ENCODE results near the gene CCDC7.
"Not testable (repeated sequence)": the region's sequence is repeated elsewhere in the genome, so short reads cannot be mapped to it uniquely, and the experiment has no call there.

The CCDC7 gene

DNA sequence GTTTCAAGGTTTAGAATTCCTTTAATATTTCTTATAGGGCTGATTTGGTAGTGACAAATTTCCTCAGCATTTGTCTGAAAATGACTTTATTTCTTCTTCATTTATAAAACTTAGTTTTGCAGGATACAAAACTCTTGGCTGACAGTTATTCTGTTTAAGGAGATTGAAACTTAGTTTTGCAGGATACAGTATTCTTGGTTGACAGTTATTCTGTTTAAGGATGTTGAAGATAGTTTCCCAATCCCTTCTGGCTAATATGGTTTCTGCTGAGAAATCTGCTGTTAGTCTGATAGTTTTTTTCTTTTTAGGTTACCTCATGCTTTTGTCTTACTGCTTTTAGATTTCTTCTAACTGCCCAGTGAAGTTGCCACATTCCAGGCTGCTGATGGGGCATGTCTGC is 325.3 kb downstream of the CCDC7 start:
- FAIRE-seq (no peak), DNase-seq (ENCODE audit: insufficient read length) (no peak)
- TF ChIP-seq POLR2A (IDR thresholded peaks at IDR 0.05; ENCODE audit: low read depth, low read length): no peak
- TF ChIP-seq POLR2AphosphoS5 (IDR thresholded peaks at IDR 0.05; ENCODE audit: low read depth, low read length): no peak

DNA sequence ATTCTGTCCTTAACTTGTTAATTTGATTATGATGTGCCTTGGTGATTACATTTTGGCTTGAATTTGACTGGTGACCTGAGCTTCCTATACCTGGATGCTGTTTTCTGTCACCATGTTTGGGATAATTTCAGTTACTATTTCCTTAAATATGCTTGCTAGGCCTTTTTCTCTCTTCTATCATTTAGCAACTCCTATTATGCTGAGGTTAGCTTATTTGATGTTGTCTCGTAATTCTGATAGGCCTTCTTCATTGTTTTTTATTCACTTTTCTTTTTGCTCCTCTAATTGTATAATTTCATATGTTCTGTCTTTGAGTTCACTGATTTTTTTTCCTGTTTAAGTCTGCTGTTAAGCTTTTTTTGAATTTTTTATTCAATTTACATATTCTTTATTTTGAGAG is 327.2 kb downstream of the CCDC7 start:
- DNase-seq (ENCODE audit: insufficient read length) (no peak), FAIRE-seq (no peak)
- TF ChIP-seq POLR2AphosphoS5 (IDR thresholded peaks at IDR 0.05; ENCODE audit: low read depth, low read length): no peak

DNA sequence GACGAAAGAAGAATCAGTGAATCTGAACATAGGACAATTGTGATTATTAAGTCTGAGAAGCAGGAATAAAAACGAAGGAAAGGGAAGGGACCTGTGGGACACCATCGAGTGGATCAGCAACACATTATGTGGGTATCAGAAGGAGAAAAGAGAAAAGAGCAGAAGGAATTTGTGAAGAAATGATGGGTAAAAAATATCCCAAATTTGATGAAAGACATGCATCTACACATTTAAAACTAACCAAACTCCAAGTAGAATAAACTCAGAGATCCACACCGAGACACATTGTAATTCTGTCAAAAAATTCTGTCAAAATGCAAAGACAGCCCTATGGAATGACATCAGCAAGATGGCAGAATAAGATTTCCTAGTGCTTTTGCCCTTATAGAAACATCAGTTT is 341.0 kb downstream of the CCDC7 start:
- DNase-seq (ENCODE audit: insufficient read length) (no peak), FAIRE-seq (no peak)
- TF ChIP-seq POLR2AphosphoS5 (IDR thresholded peaks at IDR 0.05; ENCODE audit: low read depth, low read length): no peak
- no peak for TF ChIP-seq POLR2A (IDR thresholded peaks at IDR 0.05; ENCODE audit: low read depth, low read length)
- no peak for TF ChIP-seq TAF1 (IDR thresholded peaks at IDR 0.05; ENCODE audit: borderline replicate concordance, low read depth, low read length)

DNA sequence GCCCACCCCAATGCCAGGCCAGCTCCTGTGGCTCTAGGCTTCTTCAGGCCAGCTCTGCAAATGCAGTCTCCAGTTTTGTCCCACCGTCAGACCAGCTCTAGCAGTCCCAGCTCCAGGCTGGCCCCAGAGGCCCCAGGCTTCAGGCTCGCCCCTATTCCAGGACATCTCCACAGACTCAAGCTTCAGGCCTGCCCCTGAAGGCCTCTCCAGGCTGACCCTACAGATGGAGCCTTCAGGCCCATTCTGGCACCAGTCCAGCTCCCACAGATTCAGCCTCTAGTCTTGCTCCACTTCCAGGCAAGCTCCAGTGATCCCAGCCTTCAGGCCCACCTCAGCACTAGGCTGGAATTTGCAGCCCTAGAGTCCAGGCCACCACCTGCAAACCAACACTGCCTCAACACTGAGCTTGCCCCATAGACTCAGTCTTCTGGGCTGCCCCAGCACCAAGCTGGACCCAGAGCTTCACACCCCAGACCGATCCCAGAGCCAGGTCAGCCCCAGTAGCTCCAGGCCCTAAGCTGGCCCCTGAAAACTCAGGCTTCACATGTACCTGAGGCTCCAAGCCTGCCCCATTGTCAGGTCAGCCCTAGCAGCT is 341.8 kb downstream of the CCDC7 start:
- FAIRE-seq: no peak
- DNase-seq (ENCODE audit: insufficient read length): no peak
- TF ChIP-seq POLR2AphosphoS5 (IDR thresholded peaks at IDR 0.05; ENCODE audit: low read depth, low read length): no peak
- TF ChIP-seq TAF1 (IDR thresholded peaks at IDR 0.05; ENCODE audit: borderline replicate concordance, low read depth, low read length): no peak

DNA sequence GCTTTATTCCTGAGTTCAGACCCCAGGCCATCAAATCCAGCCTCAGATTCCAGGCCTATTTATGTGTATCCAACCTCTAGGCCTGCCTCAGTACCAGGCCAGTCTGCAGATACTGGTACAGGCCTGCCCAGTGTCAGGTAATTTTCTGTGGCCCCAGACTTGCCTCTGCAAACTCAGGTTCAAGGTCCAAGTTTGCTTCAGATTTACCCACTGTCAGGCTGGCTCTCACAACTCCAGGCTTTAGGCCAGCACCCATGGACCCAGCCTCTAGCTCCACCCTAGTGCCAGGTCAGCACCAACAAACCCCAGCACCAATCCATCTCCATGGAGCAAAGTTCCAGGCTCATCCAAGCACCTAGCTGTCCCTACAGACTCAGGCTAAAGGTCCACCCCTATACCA is 342.4 kb downstream of the CCDC7 start:
- no peak for FAIRE-seq
- no peak for DNase-seq (ENCODE audit: insufficient read length)
- TF ChIP-seq POLR2A (IDR thresholded peaks at IDR 0.05; ENCODE audit: low read depth, low read length) (no peak), POLR2AphosphoS5 (IDR thresholded peaks at IDR 0.05; ENCODE audit: low read depth, low read length) (no peak), TAF1 (IDR thresholded peaks at IDR 0.05; ENCODE audit: borderline replicate concordance, low read depth, low read length) (no peak)

DNA sequence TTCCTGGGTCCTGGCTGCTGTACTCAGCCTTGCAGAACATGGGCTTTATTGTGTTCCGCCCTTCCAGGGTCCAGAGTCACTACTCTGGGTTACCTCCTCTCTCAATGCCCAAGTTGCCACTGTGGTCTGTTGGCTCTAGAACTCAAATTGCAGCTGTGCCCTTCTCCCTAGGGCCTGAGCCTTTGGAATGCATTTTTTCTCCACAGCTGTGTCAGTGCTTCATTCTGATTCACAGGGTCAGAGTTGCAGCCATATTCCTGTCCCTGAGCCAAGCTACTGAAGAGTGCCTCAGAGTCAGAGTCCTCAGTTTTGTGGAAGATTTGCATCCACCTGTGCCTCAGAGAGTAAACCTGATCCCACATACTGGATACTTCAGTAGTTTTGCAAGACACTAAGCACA is 344.5 kb downstream of the CCDC7 start:
- DNase-seq (ENCODE audit: insufficient read length): no peak
- no peak for TF ChIP-seq POLR2AphosphoS5 (IDR thresholded peaks at IDR 0.05; ENCODE audit: low read depth, low read length)
- TF ChIP-seq TAF1 (IDR thresholded peaks at IDR 0.05; ENCODE audit: borderline replicate concordance, low read depth, low read length): no peak
- TF ChIP-seq POLR2A (IDR thresholded peaks at IDR 0.05; ENCODE audit: low read depth, low read length): no peak
- FAIRE-seq: no peak

DNA sequence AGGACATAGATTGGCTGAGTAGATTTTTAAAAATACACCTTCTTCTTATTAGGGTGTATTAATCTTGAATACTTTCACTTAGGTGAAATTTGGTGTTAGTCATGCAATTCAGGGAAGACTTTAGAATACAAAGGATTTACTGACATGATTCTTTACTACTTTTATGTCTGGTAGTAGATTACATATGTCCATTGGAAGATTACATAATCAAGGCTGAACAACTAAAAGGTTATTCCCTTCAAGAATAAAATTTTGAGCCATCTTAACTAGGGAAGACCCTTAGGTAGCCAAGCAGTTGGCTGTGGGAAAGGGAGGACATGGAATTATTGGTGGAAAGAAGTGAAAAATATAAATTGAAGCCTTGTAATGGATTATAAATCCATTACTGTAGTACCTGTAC is 347.1 kb downstream of the CCDC7 start:
- no peak for FAIRE-seq
- TF ChIP-seq TAF1 (IDR thresholded peaks at IDR 0.05; ENCODE audit: borderline replicate concordance, low read depth, low read length): no peak
- TF ChIP-seq POLR2AphosphoS5 (IDR thresholded peaks at IDR 0.05; ENCODE audit: low read depth, low read length): no peak
- no peak for TF ChIP-seq POLR2A (IDR thresholded peaks at IDR 0.05; ENCODE audit: low read depth, low read length)
- no peak for DNase-seq (ENCODE audit: insufficient read length)

DNA sequence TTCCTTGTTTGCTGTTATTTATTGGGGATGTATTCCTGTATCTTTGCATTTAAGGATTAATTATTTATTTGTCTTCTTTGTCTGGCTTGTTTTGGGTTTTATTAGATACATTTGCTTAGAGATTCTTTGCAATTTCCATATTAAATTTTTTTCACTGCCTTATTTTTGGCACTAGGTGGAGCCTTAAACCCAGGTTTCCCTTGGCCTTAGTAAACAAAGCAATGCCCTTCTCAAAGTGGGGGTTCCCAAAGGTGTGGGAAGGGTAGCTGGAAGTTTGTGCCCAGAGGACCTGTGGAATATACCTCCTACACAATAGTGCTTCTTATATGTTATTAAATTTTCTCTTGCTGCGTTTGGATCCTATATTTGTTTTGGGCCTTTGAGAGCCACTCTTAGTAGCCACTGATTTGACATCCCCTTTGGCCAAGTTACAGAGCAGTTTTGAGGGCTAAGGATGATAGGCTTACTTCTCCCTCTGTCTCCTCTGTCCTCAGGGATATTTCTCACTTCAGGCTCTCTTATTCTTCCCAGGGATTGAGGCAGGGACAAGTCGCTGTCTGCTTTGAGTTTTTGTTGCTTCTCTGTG is 349.8 kb downstream of the CCDC7 start:
- no peak for DNase-seq (ENCODE audit: insufficient read length)
- TF ChIP-seq POLR2AphosphoS5 (IDR thresholded peaks at IDR 0.05; ENCODE audit: low read depth, low read length) (no peak), TAF1 (IDR thresholded peaks at IDR 0.05; ENCODE audit: borderline replicate concordance, low read depth, low read length) (no peak), POLR2A (IDR thresholded peaks at IDR 0.05; ENCODE audit: low read depth, low read length) (no peak)
- FAIRE-seq: peak; percentile 33

DNA sequence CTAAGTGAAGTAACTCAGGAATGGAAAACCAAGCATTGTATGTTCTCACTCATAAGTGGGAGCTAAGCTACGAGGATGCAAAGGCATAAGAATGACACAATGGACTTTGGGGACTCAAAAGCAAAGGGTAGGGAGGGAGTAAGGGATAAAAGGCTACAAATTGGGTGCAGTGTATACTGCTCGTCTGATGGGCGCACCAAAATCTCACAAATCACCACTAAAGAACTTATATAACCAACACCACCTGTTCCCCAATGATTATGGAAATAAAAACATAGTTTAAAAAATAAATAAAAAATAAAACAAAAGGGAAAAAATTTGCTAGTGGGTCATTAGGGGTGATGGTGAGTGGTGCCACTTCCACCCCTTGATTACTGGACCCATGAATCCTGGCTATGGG is 351.5 kb downstream of the CCDC7 start:
- not testable (repeated sequence) for DNase-seq (ENCODE audit: insufficient read length); FAIRE-seq

DNA sequence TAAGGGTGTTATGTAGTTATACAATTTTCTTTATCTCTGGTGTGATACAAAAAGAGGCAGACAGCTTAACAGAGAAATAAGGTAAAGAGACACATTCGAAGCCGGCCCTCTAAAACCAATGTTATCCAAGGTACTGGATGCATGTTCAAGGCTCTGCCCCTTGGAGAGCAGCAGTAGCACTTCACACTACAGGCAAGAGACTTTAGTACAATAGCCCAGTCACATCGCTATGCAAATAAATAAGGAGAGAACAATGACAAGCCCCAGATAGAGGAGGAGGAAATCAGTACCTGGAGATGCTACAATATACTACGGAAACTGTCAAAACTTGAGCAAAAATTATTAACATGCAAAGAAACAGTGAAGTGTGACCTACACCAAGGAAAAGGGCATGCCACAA is 401.0 kb downstream of the CCDC7 start:
- no peak for FAIRE-seq
- no peak for DNase-seq (ENCODE audit: insufficient read length)
- no peak for TF ChIP-seq POLR2AphosphoS5 (IDR thresholded peaks at IDR 0.05; ENCODE audit: low read depth, low read length)
- TF ChIP-seq POLR2A (IDR thresholded peaks at IDR 0.05; ENCODE audit: low read depth, low read length): no peak
- TF ChIP-seq TAF1 (IDR thresholded peaks at IDR 0.05; ENCODE audit: borderline replicate concordance, low read depth, low read length): no peak

DNA sequence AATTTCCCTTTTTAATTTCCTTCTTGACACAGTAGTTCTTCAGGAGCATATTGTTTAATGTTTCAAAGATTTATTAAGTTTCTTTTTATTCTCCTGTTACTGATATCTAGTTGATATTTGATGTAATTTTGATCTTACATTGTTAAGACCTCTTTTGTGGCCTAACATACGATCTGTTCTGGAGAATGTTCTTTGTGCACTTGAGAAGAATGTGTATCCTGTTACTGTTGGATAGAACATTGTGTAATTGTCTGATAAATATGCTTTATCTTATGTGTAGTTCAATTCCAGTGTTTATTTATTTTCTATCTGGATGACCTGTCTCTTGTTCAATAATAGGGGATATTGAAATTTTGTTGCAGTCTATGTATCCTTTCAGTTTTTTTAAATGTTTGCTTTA is 405.4 kb downstream of the CCDC7 start:
- TF ChIP-seq POLR2AphosphoS5 (IDR thresholded peaks at IDR 0.05; ENCODE audit: low read depth, low read length) (no peak), POLR2A (IDR thresholded peaks at IDR 0.05; ENCODE audit: low read depth, low read length) (no peak), TAF1 (IDR thresholded peaks at IDR 0.05; ENCODE audit: borderline replicate concordance, low read depth, low read length) (no peak)
- FAIRE-seq (no peak), DNase-seq (ENCODE audit: insufficient read length) (no peak)

DNA sequence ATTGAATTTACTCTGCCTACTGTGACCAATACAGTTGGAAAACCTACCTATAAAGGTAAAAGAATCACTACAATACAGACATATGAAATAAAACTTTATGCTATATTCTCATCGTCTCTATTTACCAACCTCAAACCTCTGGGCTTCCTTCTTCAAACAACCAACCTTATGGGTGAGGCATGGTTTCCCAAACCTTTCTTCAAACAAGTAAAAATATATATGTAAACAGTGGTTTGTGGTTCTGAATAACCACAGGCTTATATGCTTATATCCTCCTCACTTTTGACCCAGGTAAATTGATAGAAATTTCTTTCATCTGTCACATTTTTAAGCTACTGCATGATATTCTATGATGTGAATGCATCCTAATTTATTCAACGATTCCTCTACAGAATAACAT is 408.5 kb downstream of the CCDC7 start:
- TF ChIP-seq POLR2AphosphoS5 (IDR thresholded peaks at IDR 0.05; ENCODE audit: low read depth, low read length): no peak
- TF ChIP-seq POLR2A (IDR thresholded peaks at IDR 0.05; ENCODE audit: low read depth, low read length): no peak
- no peak for TF ChIP-seq TAF1 (IDR thresholded peaks at IDR 0.05; ENCODE audit: borderline replicate concordance, low read depth, low read length)
- FAIRE-seq: no peak

DNA sequence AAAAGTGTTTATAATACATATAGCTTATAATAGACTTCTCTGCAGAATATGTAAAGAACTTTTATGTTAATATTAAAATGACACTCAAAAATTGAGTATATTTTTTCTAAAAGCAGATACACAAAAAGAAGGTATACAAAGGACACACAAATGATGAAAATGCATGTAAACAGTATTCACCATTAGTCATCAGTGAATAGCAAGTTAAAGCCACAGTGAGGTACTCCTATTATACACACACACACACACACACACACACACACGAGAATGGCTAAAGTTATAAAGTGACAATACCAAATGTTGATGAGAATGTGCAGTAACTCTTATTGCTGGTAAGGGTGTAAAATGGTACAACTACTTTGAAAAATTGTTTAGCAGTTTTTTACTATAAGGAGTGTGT is 419.2 kb downstream of the CCDC7 start:
- FAIRE-seq (no peak), DNase-seq (ENCODE audit: insufficient read length) (no peak)
- TF ChIP-seq POLR2A (IDR thresholded peaks at IDR 0.05; ENCODE audit: low read depth, low read length) (no peak), POLR2AphosphoS5 (IDR thresholded peaks at IDR 0.05; ENCODE audit: low read depth, low read length) (no peak), TAF1 (IDR thresholded peaks at IDR 0.05; ENCODE audit: borderline replicate concordance, low read depth, low read length) (no peak)

More for the DNA sequence above, 408.5 kb downstream of the CCDC7 start:
- no peak for DNase-seq (ENCODE audit: insufficient read length)

Measured in GM12892 (cell line).